ENCODE data around the gene NQO1. TPM values are rescaled to one million over a fixed set of nuclear protein-coding genes. Genes with fewer than 3 reads are reported as not detected.
A peak's percentile ranks its signal among the peaks of the same experiment; 100 is the strongest.

NQO1 gene
- total and polyA plus RNA-seq, 9 of the 15 experiments (the other 6 are each of a cell fraction or from before 2014, with no cell fraction given): 96.7 to 198 (median 122) TPM

DNA sequence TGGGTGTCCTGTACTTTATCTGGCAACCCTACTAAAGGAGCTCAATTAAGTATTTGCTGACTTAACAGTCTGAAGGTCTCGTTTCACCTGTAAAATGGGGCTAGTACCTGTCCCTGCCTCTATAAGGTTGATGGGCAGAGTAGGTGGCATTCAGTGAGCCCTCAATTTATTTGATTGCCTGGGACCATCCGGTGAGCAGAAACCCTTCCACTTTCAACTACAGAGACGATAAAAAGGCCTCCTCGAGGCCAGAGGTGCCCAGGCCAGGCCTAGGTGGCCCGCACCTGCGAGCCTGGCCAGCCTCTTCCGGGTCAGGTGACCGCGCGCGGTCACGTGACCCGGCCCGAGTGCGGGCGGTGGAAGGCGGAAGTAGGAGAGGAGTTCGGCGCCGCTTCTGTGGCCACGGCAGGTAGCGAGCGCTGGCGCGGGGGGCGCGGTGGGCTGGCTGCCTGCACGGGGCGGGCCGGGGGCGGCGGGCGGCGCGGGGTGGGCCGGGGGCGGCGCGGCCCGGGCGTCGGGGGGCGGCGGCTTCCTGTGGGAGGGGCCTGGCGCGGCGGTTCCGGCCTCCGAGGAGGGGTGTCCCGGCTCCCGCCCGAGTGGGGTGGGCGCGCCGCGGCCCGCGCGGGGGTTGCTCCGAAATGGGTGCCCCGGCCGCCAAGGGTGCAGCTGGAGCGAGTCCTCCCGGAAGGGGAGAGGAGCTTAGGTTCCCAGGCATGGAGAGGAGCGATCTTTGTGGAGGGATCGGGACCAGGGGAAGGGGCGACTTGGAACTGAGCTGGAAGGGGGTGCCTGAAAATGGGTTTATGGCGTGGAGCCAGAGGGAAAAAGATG is 35.8 kb upstream of the NQO1 start, which contains the start of gene WWP2 (continued):
- TF ChIP-seq, protein P1, sequence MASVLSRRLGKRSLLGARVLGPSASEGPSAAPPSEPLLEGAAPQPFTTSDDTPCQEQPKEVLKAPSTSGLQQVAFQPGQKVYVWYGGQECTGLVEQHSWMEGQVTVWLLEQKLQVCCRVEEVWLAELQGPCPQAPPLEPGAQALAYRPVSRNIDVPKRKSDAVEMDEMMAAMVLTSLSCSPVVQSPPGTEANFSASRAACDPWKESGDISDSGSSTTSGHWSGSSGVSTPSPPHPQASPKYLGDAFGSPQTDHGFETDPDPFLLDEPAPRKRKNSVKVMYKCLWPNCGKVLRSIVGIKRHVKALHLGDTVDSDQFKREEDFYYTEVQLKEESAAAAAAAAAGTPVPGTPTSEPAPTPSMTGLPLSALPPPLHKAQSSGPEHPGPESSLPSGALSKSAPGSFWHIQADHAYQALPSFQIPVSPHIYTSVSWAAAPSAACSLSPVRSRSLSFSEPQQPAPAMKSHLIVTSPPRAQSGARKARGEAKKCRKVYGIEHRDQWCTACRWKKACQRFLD (CRISPR knock-in tag; IDR thresholded peaks at IDR 0.05): 0 out of 2 replicates have a peak, but pooled peaks have one; percentile 22
- TF ChIP-seq RFX7 (CRISPR knock-in tag; IDR thresholded peaks at IDR 0.05) (no peak), ZNF174 (CRISPR knock-in tag; IDR thresholded peaks at IDR 0.05) (no peak), CBX2 (IDR thresholded peaks at IDR 0.05; ENCODE audit: insufficient read depth, low read length, poor library complexity, severe bottlenecking) (no peak), ADNP (tag; IDR thresholded peaks at IDR 0.05) (no peak), CXXC5 (CRISPR knock-in tag; IDR thresholded peaks at IDR 0.05) (peak; percentile 96), BRD9 (IDR thresholded peaks at IDR 0.05; ENCODE audit: low read depth, partially characterized antibody) (no peak), FOXP1 (CRISPR knock-in tag; IDR thresholded peaks at IDR 0.05) (no peak), GTF2A2 (tag; IDR thresholded peaks at IDR 0.05) (no peak), PHF21A (IDR thresholded peaks at IDR 0.05; ENCODE audit: borderline replicate concordance, low read depth) (no peak)
- TF ChIP-seq, protein P2, sequence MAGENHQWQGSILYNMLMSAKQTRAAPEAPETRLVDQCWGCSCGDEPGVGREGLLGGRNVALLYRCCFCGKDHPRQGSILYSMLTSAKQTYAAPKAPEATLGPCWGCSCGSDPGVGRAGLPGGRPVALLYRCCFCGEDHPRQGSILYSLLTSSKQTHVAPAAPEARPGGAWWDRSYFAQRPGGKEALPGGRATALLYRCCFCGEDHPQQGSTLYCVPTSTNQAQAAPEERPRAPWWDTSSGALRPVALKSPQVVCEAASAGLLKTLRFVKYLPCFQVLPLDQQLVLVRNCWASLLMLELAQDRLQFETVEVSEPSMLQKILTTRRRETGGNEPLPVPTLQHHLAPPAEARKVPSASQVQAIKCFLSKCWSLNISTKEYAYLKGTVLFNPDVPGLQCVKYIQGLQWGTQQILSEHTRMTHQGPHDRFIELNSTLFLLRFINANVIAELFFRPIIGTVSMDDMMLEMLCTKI (IDR thresholded peaks at IDR 0.05; ENCODE audit: partially characterized antibody): no peak
- TF ChIP-seq, protein P3, sequence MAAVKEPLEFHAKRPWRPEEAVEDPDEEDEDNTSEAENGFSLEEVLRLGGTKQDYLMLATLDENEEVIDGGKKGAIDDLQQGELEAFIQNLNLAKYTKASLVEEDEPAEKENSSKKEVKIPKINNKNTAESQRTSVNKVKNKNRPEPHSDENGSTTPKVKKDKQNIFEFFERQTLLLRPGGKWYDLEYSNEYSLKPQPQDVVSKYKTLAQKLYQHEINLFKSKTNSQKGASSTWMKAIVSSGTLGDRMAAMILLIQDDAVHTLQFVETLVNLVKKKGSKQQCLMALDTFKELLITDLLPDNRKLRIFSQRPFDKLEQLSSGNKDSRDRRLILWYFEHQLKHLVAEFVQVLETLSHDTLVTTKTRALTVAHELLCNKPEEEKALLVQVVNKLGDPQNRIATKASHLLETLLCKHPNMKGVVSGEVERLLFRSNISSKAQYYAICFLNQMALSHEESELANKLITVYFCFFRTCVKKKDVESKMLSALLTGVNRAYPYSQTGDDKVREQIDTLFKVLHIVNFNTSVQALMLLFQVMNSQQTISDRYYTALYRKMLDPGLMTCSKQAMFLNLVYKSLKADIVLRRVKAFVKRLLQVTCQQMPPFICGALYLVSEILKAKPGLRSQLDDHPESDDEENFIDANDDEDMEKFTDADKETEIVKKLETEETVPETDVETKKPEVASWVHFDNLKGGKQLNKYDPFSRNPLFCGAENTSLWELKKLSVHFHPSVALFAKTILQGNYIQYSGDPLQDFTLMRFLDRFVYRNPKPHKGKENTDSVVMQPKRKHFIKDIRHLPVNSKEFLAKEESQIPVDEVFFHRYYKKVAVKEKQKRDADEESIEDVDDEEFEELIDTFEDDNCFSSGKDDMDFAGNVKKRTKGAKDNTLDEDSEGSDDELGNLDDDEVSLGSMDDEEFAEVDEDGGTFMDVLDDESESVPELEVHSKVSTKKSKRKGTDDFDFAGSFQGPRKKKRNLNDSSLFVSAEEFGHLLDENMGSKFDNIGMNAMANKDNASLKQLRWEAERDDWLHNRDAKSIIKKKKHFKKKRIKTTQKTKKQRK (IDR thresholded peaks at IDR 0.05; ENCODE audit: borderline replicate concordance, low read depth, low read length): no peak
- TF ChIP-seq, protein P4, sequence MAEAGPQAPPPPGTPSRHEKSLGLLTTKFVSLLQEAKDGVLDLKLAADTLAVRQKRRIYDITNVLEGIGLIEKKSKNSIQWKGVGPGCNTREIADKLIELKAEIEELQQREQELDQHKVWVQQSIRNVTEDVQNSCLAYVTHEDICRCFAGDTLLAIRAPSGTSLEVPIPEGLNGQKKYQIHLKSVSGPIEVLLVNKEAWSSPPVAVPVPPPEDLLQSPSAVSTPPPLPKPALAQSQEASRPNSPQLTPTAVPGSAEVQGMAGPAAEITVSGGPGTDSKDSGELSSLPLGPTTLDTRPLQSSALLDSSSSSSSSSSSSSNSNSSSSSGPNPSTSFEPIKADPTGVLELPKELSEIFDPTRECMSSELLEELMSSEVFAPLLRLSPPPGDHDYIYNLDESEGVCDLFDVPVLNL (CRISPR knock-in tag; IDR thresholded peaks at IDR 0.05; ENCODE audit: low read depth): no peak
- TF ChIP-seq, protein P5, sequence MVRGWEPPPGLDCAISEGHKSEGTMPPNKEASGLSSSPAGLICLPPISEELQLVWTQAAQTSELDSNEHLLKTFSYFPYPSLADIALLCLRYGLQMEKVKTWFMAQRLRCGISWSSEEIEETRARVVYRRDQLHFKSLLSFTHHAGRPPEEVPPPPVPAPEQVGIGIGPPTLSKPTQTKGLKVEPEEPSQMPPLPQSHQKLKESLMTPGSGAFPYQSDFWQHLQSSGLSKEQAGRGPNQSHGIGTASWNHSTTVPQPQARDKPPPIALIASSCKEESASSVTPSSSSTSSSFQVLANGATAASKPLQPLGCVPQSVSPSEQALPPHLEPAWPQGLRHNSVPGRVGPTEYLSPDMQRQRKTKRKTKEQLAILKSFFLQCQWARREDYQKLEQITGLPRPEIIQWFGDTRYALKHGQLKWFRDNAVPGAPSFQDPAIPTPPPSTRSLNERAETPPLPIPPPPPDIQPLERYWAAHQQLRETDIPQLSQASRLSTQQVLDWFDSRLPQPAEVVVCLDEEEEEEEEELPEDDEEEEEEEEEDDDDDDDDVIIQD (CRISPR knock-in tag; IDR thresholded peaks at IDR 0.05): no peak
- TF ChIP-seq, protein P6, sequence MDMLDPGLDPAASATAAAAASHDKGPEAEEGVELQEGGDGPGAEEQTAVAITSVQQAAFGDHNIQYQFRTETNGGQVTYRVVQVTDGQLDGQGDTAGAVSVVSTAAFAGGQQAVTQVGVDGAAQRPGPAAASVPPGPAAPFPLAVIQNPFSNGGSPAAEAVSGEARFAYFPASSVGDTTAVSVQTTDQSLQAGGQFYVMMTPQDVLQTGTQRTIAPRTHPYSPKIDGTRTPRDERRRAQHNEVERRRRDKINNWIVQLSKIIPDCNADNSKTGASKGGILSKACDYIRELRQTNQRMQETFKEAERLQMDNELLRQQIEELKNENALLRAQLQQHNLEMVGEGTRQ (CRISPR knock-in tag; IDR thresholded peaks at IDR 0.05): peak; percentile 99
- TF ChIP-seq, protein P7, sequence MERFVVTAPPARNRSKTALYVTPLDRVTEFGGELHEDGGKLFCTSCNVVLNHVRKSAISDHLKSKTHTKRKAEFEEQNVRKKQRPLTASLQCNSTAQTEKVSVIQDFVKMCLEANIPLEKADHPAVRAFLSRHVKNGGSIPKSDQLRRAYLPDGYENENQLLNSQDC (CRISPR knock-in tag; IDR thresholded peaks at IDR 0.05): no peak

All from K562 (cell line).